ENCODE data around the gene SVIL. TPM values are rescaled to one million over a fixed set of nuclear protein-coding genes. Genes with fewer than 3 reads are reported as not detected.
"Not testable (repeated sequence)": the region's sequence is repeated elsewhere in the genome, so short reads cannot be mapped to it uniquely, and the experiment has no call there.

The SVIL gene
- total RNA-seq, 2 experiments from 2014 or later = 10.3 to 12.8 TPM

GRCh38 chr10:29479081-29479925 lies 155.5 kb downstream of the SVIL start:
- Mint-ChIP-seq H3K27ac (no peak overlapping the region), H3K9me3 (no peaks in the 10 kb centered on the region), H3K36me3 (ENCODE audit: low read depth) (no peaks in the 10 kb centered on the region), H3K27me3 (no peaks in the 10 kb centered on the region), H3K4me1 (peaks cover 19% of the 10 kb centered on the region), H3K4me3 (no peak overlapping the region)
- POLR2A ChIA-PET = no interaction called here
- no peak for DNase-seq
- CTCF ChIA-PET = interaction anchor here (0.7 kb wide), 1 partner anchor 30 kb away, joined by 3 read pairs; no protein-coding TSS in a partner anchor

- CTCF ChIA-PET = interaction anchor here (0.9 kb wide), 1 partner anchor 23 kb away, joined by 3 read pairs; no protein-coding TSS in a partner anchor
- Mint-ChIP-seq H3K27me3 (no peaks in the 10 kb centered on the region), H3K36me3 (ENCODE audit: low read depth) (peaks cover 10% of the 10 kb centered on the region), H3K4me3 (no peak overlapping the region), H3K27ac (no peak overlapping the region), H3K4me1 (peaks cover 17% of the 10 kb centered on the region), H3K9me3 (no peaks in the 10 kb centered on the region)
- POLR2A ChIA-PET = no interaction called here
- no peak for DNase-seq
Measured at GRCh38 chr10:29473406-29474100, 161.2 kb downstream of the SVIL start.

- Mint-ChIP-seq H3K27me3 (no peaks in the 10 kb centered on the region), H3K4me1 (peaks cover 17% of the 10 kb centered on the region), H3K27ac (no peak overlapping the region), H3K9me3 (no peaks in the 10 kb centered on the region), H3K36me3 (ENCODE audit: low read depth) (peaks cover 13% of the 10 kb centered on the region), H3K4me3 (no peak overlapping the region)
- DNase-seq = no peak
- CTCF ChIA-PET = no interaction called here
- POLR2A ChIA-PET = no interaction called here
Measured at GRCh38 chr10:29473087-29473356, 161.7 kb downstream of the SVIL start.

GRCh38 chr10:29472301-29473086 lies 162.3 kb downstream of the SVIL start:
- Mint-ChIP-seq H3K36me3 (ENCODE audit: low read depth) (peaks cover 15% of the 10 kb centered on the region), H3K27me3 (no peaks in the 10 kb centered on the region), H3K9me3 (no peaks in the 10 kb centered on the region), H3K4me1 (peaks cover 17% of the 10 kb centered on the region), H3K4me3 (no peak overlapping the region), H3K27ac (no peak overlapping the region)
- CTCF ChIA-PET = interaction anchor here (1.6 kb wide), 1 partner anchor 24 kb away, joined by 7 read pairs; no protein-coding TSS in a partner anchor
- DNase-seq = no peak
- POLR2A ChIA-PET = no interaction called here

- CTCF ChIA-PET = interaction anchor here (0.9 to 1.6 kb wide), 2 partner anchors 25 to 26 kb away, joined by 3 to 7 read pairs; no protein-coding TSS in a partner anchor
- POLR2A ChIA-PET = no interaction called here
- Mint-ChIP-seq H3K4me1 (peaks cover 17% of the 10 kb centered on the region), H3K27me3 (no peaks in the 10 kb centered on the region), H3K36me3 (ENCODE audit: low read depth) (peaks cover 17% of the 10 kb centered on the region), H3K9me3 (no peaks in the 10 kb centered on the region), H3K4me3 (no peak overlapping the region), H3K27ac (no peak overlapping the region)
- DNase-seq = no peak
Measured at GRCh38 chr10:29471544-29471859, 163.3 kb downstream of the SVIL start.

- no peaks in the 10 kb centered on the region for H3K27me3 Mint-ChIP-seq
- H3K27ac Mint-ChIP-seq = no peak overlapping the region
- H3K9me3 Mint-ChIP-seq = no peaks in the 10 kb centered on the region
- no peak overlapping the region for H3K4me3 Mint-ChIP-seq
- DNase-seq = no peak
- H3K4me1 Mint-ChIP-seq = peaks cover 17% of the 10 kb centered on the region
- POLR2A ChIA-PET = no interaction called here
- CTCF ChIA-PET = interaction anchor here (0.5 to 1.6 kb wide), 3 partner anchors 25 to 274 kb away, joined by 3 to 7 read pairs (median 3); no protein-coding TSS in a partner anchor
- H3K36me3 Mint-ChIP-seq (ENCODE audit: low read depth) = peaks cover 17% of the 10 kb centered on the region
Measured at GRCh38 chr10:29470843-29471543, 163.8 kb downstream of the SVIL start.

GRCh38 chr10:29470355-29470705 lies 164.4 kb downstream of the SVIL start:
- H3K4me3 Mint-ChIP-seq = no peak overlapping the region
- peaks cover 20% of the 10 kb centered on the region for H3K36me3 Mint-ChIP-seq (ENCODE audit: low read depth)
- DNase-seq = no peak
- H3K9me3 Mint-ChIP-seq = no peaks in the 10 kb centered on the region
- H3K27me3 Mint-ChIP-seq = no peaks in the 10 kb centered on the region
- ChIA-PET CTCF (no interaction called here), POLR2A (no interaction called here)
- H3K27ac Mint-ChIP-seq = no peak overlapping the region
- peaks cover 17% of the 10 kb centered on the region for H3K4me1 Mint-ChIP-seq

GRCh38 chr10:29469481-29470354 lies 165.1 kb downstream of the SVIL start:
- DNase-seq = no peak
- H3K4me3 Mint-ChIP-seq = no peak overlapping the region
- H3K27ac Mint-ChIP-seq = no peak overlapping the region
- no peaks in the 10 kb centered on the region for H3K9me3 Mint-ChIP-seq
- H3K36me3 Mint-ChIP-seq (ENCODE audit: low read depth) = peaks cover 24% of the 10 kb centered on the region
- ChIA-PET POLR2A (no interaction called here), CTCF (no interaction called here)
- no peaks in the 10 kb centered on the region for H3K27me3 Mint-ChIP-seq
- peaks cover 17% of the 10 kb centered on the region for H3K4me1 Mint-ChIP-seq

- peaks cover 3% of the 10 kb centered on the region for H3K4me1 Mint-ChIP-seq
- no peak for DNase-seq
- CTCF ChIA-PET = interaction anchor here (1.2 kb wide), 1 partner anchor 32 kb away, joined by 3 read pairs; no protein-coding TSS in a partner anchor
- peaks cover 3% of the 10 kb centered on the region for H3K9me3 Mint-ChIP-seq
- no peak overlapping the region for H3K4me3 Mint-ChIP-seq
- H3K36me3 Mint-ChIP-seq (ENCODE audit: low read depth) = peaks cover 38% of the 10 kb centered on the region
- POLR2A ChIA-PET = no interaction called here
- H3K27me3 Mint-ChIP-seq = no peaks in the 10 kb centered on the region
- no peak overlapping the region for H3K27ac Mint-ChIP-seq
Measured at GRCh38 chr10:29465384-29465783, 169.4 kb downstream of the SVIL start.

GRCh38 chr10:29464671-29465171 lies 170.1 kb downstream of the SVIL start:
- CTCF ChIA-PET, H3K4me3 Mint-ChIP-seq, H3K27ac Mint-ChIP-seq, H3K27me3 Mint-ChIP-seq, DNase-seq, H3K9me3 Mint-ChIP-seq, H3K4me1 Mint-ChIP-seq, POLR2A ChIA-PET: not testable (repeated sequence)
- H3K36me3 Mint-ChIP-seq (ENCODE audit: low read depth) = peaks cover 42% of the 10 kb centered on the region

- CTCF ChIA-PET = interaction anchor here (1.6 kb wide), 1 partner anchor 75 kb away, joined by 3 read pairs; no protein-coding TSS in a partner anchor
- POLR2A ChIA-PET = no interaction called here
Measured at GRCh38 chr10:29461042-29461441, 173.7 kb downstream of the SVIL start.

GRCh38 chr10:29458190-29458589 lies 176.6 kb downstream of the SVIL start:
- H3K27ac Mint-ChIP-seq, H3K27me3 Mint-ChIP-seq, DNase-seq, H3K4me3 Mint-ChIP-seq, H3K4me1 Mint-ChIP-seq, POLR2A ChIA-PET: not testable (repeated sequence)
- CTCF ChIA-PET = interaction anchor here (0.6 to 1.0 kb wide), 3 partner anchors 10 to 38 kb away, joined by 3 to 4 read pairs (median 3); no protein-coding TSS in a partner anchor
- peaks cover 43% of the 10 kb centered on the region for H3K36me3 Mint-ChIP-seq (ENCODE audit: low read depth)
- H3K9me3 Mint-ChIP-seq = peaks cover 11% of the 10 kb centered on the region

More at GRCh38 chr10:29461042-29461441, 173.7 kb downstream of the SVIL start:
- DNase-seq = no peak
- H3K27me3 Mint-ChIP-seq = no peaks in the 10 kb centered on the region
- H3K4me3 Mint-ChIP-seq = no peak overlapping the region
- H3K9me3 Mint-ChIP-seq = peaks cover 11% of the 10 kb centered on the region
- H3K36me3 Mint-ChIP-seq (ENCODE audit: low read depth) = peaks cover 47% of the 10 kb centered on the region
- H3K4me1 Mint-ChIP-seq = no peaks in the 10 kb centered on the region
- H3K27ac Mint-ChIP-seq = no peak overlapping the region
